GM18519 (cell line): ENCODE results near the gene C1orf50.
A peak's percentile ranks its signal among the peaks of the same experiment; 100 is the strongest.
"Not testable (repeated sequence)": the region's sequence is repeated elsewhere in the genome, so short reads cannot be mapped to it uniquely, and the experiment has no call there.

Experiments used
- ATAC-seq: cut with Tn5 transposase; IDR thresholded peaks from one replicate; pipeline ENCODE4 v1.9.1; 2021; ENCODE audit warnings: mild to moderate bottlenecking, moderate library complexity; ENCODE audit not compliant: unreplicated experiment, low FRiP score

C1orf50 gene

GRCh38 chr1:42793824-42794223 is 26.8 kb downstream of the C1orf50 start:
- ATAC-seq: no peak

- no peak for ATAC-seq
Observed at GRCh38 chr1:42797414-42797813, 30.4 kb downstream of the C1orf50 start.

- ATAC-seq: no peak
Observed at GRCh38 chr1:42797979-42798378, 30.9 kb downstream of the C1orf50 start.

- no peak for ATAC-seq
Observed at GRCh38 chr1:42801832-42802473, 34.9 kb downstream of the C1orf50 start.

GRCh38 chr1:42806171-42806570 is 39.1 kb downstream of the C1orf50 start:
- ATAC-seq: no peak

- no peak for ATAC-seq
Observed at GRCh38 chr1:42806593-42806992, 39.5 kb downstream of the C1orf50 start.

- no peak for ATAC-seq
Observed at GRCh38 chr1:42807056-42807668, 40.1 kb downstream of the C1orf50 start.

GRCh38 chr1:42814815-42815214 is 47.8 kb downstream of the C1orf50 start:
- not testable (repeated sequence) for ATAC-seq

- no peak for ATAC-seq
Observed at GRCh38 chr1:42815941-42816584, 49.0 kb downstream of the C1orf50 start.

- peak; percentile 73 for ATAC-seq
Observed at GRCh38 chr1:42816585-42817439, 49.8 kb downstream of the C1orf50 start, which contains the start of the genes ERMAP and SVBP. TSS of gene ERMAP (plus strand) at chr1:42817122. CDS start at chr1:42830449, 13,327 bp downstream. TSS of gene SVBP (minus strand) at chr1:42817397. CDS start at chr1:42816544, 853 bp downstream.

- no peak for ATAC-seq
Observed at GRCh38 chr1:42817440-42817767, 50.4 kb downstream of the C1orf50 start.

GRCh38 chr1:42817976-42818375 is 50.9 kb downstream of the C1orf50 start:
- ATAC-seq: no peak

- no peak for ATAC-seq
Observed at GRCh38 chr1:42820813-42821212, 53.8 kb downstream of the C1orf50 start.

GRCh38 chr1:42821690-42822089 is 54.6 kb downstream of the C1orf50 start:
- no peak for ATAC-seq

- ATAC-seq: no peak
Observed at GRCh38 chr1:42822800-42823392, 55.8 kb downstream of the C1orf50 start.

- no peak for ATAC-seq
Observed at GRCh38 chr1:42824481-42825035, 57.5 kb downstream of the C1orf50 start.

- ATAC-seq: no peak
Observed at GRCh38 chr1:42825036-42825851, 58.2 kb downstream of the C1orf50 start.
